ENCODE data around the gene CLIC1. TPM values are rescaled to one million over a fixed set of nuclear protein-coding genes. Genes with fewer than 3 reads are reported as not detected.

CLIC1 gene
- total RNA-seq, 1 donor from 2014 or later, result 310 TPM

DNA sequence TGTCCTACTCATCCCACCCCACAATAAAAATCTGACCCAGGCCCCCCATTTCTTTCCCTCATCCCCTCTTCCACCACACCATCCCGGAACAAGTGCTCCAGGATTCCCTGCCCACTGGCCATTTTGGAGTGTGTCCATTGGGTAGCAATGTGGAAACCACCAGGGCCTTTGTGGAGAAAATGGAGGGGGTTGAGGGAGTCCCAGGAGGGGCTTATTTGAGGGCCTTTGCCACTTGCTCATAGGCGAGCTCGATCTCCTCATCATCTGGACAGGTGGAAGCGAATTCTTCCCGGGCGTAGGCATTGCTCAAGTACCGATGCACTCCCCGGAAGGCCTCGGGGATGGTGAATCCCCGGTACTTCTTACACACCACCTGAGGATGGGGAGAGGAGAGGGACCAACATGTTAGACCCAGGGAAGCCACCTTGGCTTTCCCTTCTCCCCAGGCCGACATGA is 5.7 kb downstream of the CLIC1 start:
- H3K27ac ChIP-seq, result peak overlapping the region; percentile 93
- ATAC-seq (no peak), DNase-seq (no peak)
- H3K27me3 ChIP-seq (ENCODE audit: low read depth), result no peaks in the 10 kb centered on the region
- intact Hi-C loops (cut with DNase I), result loop anchor here (10.0 kb wide), 1 partner anchor 104 kb away; no protein-coding TSS in a partner anchor
- peak overlapping the region; percentile 91 for H3K4me3 ChIP-seq
- TF ChIP-seq, protein P1, sequence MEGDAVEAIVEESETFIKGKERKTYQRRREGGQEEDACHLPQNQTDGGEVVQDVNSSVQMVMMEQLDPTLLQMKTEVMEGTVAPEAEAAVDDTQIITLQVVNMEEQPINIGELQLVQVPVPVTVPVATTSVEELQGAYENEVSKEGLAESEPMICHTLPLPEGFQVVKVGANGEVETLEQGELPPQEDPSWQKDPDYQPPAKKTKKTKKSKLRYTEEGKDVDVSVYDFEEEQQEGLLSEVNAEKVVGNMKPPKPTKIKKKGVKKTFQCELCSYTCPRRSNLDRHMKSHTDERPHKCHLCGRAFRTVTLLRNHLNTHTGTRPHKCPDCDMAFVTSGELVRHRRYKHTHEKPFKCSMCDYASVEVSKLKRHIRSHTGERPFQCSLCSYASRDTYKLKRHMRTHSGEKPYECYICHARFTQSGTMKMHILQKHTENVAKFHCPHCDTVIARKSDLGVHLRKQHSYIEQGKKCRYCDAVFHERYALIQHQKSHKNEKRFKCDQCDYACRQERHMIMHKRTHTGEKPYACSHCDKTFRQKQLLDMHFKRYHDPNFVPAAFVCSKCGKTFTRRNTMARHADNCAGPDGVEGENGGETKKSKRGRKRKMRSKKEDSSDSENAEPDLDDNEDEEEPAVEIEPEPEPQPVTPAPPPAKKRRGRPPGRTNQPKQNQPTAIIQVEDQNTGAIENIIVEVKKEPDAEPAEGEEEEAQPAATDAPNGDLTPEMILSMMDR (IDR thresholded peaks at IDR 0.05), result no peak
- H3K9me3 ChIP-seq, result no peaks in the 10 kb centered on the region
- H3K4me1 ChIP-seq, result peaks cover 79% of the 10 kb centered on the region
- H3K36me3 ChIP-seq, result peaks cover 64% of the 10 kb centered on the region

DNA sequence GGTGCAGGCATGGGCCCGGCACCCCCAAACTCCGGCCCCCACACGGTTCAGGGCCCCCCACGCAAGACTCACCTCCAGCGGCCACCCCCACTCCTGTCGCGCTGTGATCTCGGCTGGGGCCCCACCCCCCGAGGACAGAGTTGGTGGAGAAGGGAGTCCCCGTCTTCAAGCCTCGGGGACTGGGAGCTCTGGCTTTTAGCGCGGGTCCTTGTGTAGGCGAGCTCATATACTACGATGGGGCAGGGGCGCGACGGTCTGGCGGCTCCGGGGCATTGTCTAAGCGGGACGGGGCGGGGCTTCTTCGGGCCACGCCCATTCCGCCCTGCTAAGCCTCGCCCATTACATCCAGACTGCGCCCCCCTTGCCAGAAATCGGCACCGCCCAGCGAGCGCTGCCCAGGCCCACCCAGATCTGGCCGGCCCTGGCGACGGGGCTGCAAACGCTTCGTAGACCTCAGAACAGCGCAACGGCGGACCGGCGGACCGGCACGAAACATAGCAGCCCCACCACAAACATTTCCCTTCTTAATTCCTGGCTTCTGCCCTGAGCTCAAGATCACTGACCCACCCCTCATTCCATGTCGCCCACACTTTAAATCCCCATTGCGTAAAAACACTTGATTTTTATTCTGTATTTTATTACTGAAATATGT is 6.2 kb downstream of the CLIC1 start:
- H3K9me3 ChIP-seq, result no peaks in the 10 kb centered on the region
- H3K4me3 ChIP-seq, result peak overlapping the region; percentile 91
- no peaks in the 10 kb centered on the region for H3K27me3 ChIP-seq (ENCODE audit: low read depth)
- peaks cover 81% of the 10 kb centered on the region for H3K4me1 ChIP-seq
- H3K36me3 ChIP-seq, result peaks cover 64% of the 10 kb centered on the region
- intact Hi-C loops (cut with DNase I), result loop anchor here (10.0 kb wide), 1 partner anchor 105 kb away; no protein-coding TSS in a partner anchor
- peak overlapping the region; percentile 93 for H3K27ac ChIP-seq
- TF ChIP-seq, protein P1 (IDR thresholded peaks at IDR 0.05), result no peak
- DNase-seq, result peak; percentile 88
- peak; percentile 82 to 83 for ATAC-seq

DNA sequence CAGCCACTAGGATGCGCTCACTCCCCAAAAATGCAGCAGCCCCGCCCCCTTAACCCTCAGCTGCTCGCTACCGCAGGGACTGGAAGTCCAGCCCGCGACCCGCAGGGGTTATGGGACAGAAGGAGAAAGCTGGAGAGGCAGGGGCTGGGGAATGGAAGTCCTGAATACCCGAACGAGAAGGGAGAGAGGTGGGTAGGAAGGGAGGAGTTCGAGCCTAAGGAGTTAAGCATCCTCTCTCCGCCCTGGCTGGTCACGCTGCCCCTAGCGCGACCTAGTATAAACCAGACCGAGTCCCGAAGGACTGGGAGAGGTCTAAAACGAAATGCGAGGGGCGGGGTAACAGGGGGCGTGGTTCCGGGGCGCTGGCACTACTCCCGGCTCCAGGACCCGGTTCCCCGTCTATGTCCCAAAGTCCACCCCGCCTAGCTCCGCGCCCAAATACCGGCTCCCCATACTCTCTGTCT is 6.8 kb downstream of the CLIC1 start:
- peak; percentile 94 for DNase-seq
- peak; percentile 90 to 91 for ATAC-seq
- Histone ChIP-seq H3K4me3 (peak overlapping the region; percentile 91), H3K4me1 (peaks cover 78% of the 10 kb centered on the region), H3K36me3 (peaks cover 64% of the 10 kb centered on the region), H3K9me3 (no peaks in the 10 kb centered on the region), H3K27ac (peak overlapping the region; percentile 93), H3K27me3 (ENCODE audit: low read depth) (no peaks in the 10 kb centered on the region)
- intact Hi-C loops (cut with DNase I), result no loop called here
- TF ChIP-seq, protein P1 (IDR thresholded peaks at IDR 0.05), result no peak

DNA sequence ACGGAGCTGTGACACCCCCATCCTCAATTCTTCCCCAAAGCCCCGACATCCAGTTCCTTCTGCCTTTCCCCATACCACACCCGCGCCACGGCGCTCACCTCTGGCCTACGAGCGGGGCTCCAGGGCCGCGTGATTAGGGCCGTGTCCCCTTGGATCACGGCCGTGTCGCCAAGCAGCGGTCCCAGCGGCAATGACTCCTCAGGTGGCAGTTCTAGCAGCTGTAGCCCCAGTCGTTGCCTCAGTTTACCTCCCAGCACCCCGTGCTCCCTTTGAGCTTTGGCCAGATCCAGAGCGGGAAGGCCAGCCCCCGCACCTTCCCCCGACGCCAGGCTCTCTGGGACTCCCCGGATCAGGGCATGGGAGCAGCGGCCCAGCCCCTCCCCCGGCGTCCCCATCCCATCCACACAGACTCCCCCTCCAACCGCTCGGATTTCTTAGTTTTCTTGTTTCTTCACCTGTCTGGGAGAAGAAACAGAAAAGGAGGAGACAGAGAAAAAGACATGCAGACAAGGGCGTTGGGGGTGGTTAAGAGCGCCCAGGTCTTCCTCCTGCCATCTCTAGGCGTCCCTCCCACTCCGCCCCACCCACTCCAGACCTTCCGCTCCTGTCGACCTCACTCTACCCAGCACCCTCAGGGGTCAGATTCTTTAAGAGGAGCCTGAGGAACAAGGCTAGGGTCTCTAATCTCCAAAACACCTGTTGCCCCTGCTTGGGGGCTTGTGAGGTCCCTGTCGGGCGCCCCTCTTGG is 7.4 kb downstream of the CLIC1 start, which contains the start of gene DDAH2:
DDAH2 (minus strand) TSS at position 533 of the 748 bp plus-strand sequence; CDS start at position 395, 138 bp downstream.
- DNase-seq (peak; percentile 59), ATAC-seq (peak; percentile 43 to 51)
- Histone ChIP-seq H3K9me3 (no peaks in the 10 kb centered on the region), H3K27me3 (ENCODE audit: low read depth) (no peaks in the 10 kb centered on the region), H3K27ac (peak within 1 kb of the TSS; percentile 93), H3K4me3 (peak within 1 kb of the TSS; percentile 91), H3K4me1 (peaks cover 72% of the 10 kb centered on the region), H3K36me3 (peaks cover 59% of the 10 kb centered on the region)
- intact Hi-C loops (cut with DNase I), result no loop called here
- TF ChIP-seq, protein P1 (IDR thresholded peaks at IDR 0.05), result peak; percentile 70

DNA sequence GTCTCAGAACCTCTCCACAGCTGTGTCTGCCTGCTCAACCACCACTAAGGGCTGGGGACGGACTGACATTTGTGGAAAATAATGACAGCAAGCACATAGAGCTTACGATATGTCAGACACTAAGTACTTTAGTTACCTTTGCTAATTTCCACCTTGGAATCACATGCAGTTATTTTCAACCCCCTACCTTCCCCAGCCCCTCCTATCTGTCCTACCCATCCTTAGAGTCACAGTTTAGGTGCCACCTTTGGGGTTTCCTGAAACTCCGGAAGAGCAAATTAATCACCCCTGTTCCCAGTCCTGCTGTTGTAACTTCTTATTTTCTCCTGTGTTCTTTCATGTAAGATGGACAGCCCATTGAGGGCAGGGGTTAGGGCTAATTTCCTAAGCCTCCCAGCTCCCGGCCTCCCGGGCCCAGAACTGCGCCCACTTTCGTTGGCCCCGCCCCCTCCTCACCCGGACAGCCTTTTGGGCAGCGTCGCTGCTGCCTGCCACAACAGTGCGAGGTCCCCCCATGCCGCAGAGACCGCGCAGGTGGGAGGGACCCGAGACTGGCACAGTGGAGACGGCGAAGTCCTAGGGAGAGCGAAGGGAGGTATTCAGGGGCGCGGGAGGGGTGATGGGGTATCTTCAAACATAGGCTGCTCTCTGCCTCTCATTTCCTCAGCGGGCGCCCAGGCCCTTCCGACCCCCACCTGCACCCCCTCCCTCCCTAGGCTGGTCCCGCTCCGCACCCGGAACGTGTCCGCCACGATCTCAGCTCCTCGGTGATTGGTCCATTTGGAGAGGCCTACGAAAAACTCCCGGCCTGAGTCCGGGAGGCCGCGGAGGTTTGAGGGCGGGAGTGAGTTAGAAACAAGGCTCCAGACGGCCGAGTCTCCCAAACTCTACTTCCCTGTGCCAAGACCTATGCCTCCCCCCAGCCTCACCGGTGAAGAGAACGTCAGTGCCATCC is 8.3 kb downstream of the CLIC1 start:
- peak overlapping the region; percentile 93 for H3K27ac ChIP-seq
- intact Hi-C loops (cut with DNase I), result no loop called here
- TF ChIP-seq, protein P1 (IDR thresholded peaks at IDR 0.05), result no peak
- DNase-seq (no peak), ATAC-seq (no peak)
- H3K27me3 ChIP-seq (ENCODE audit: low read depth), result no peaks in the 10 kb centered on the region
- no peaks in the 10 kb centered on the region for H3K9me3 ChIP-seq
- peak overlapping the region; percentile 91 for H3K4me3 ChIP-seq
- peaks cover 63% of the 10 kb centered on the region for H3K4me1 ChIP-seq
- peaks cover 50% of the 10 kb centered on the region for H3K36me3 ChIP-seq

All from lower lobe of right lung (tissue), 2 donors.